ENCODE data around the gene HOMER2.
"Not testable (repeated sequence)": the region's sequence is repeated elsewhere in the genome, so short reads cannot be mapped to it uniquely, and the experiment has no call there.

Gene HOMER2

GRCh38 chr15:82923744-82924143, 28.8 kb downstream of the HOMER2 start:
- DNase-seq, result no peak

DNA sequence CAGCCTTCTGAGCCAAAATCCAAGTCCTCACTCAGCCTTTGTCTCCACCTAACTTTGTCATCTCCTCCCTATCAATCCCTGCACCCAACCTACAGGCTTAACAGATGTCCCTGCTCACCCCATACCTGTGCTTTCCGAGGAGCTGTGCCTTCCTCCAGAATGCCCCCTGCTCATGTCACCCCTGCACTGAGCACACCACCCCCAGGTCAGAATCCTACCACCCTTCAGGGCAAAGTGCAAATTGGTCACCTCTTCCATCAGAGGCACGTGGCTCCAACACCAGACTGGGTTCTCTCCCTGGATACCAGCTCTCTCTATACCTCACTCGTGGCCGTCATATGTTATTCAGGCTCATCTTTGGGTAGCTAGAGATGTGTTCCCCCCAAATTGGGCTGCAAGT, 29.8 kb downstream of the HOMER2 start:
- no peak for DNase-seq

DNA sequence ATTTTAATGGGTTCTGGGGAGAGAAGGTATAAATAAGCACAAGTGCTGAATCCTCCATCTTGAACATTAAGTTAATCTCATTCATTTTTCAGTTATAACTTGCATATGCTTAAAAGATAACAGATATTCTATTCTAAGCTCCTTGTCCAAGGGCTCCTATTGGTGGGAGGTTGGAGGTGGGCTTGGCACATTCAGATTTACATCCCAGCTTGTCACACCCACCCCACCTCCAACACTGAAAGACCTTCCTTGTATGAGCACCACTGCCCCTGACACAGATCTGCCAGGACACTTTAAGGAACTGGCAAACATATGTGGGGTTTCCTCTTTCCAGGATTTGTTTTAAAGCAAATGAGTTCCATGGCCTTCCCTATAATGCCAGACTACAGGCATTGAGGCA, 30.6 kb downstream of the HOMER2 start:
- DNase-seq, result no peak

GRCh38 chr15:82921242-82921641, 31.3 kb downstream of the HOMER2 start:
- no peak for DNase-seq

DNA sequence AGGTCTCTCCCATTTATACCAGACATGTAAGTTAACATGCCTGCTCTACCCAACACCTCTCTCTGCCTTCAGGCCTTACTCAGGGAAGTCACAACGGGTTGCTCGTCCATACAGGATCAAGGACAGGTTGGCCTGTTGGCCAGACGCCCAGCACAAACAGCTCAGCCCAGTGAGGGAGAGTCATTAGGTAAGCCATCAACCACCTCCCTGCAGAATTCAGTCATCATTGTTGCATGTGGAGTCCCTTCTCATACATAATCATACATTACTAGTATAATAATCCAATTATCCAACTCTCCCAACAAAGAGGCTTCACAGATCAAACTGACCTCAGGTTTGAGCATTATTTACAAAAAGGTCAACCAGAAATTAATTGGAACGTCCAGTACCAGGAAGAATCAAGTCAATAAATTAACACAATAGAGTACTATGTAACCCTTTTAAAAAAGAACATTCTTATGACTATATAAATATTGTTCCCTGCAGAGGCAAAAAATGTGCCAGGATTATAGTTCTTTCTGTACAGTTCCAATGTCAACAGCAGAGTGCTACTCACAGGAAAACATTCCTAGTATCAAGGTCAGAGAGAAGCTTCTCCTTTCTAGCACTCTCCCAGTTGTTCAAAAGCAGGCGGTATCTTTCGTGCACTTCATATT, 33.2 kb downstream of the HOMER2 start:
- no peak for DNase-seq

DNA sequence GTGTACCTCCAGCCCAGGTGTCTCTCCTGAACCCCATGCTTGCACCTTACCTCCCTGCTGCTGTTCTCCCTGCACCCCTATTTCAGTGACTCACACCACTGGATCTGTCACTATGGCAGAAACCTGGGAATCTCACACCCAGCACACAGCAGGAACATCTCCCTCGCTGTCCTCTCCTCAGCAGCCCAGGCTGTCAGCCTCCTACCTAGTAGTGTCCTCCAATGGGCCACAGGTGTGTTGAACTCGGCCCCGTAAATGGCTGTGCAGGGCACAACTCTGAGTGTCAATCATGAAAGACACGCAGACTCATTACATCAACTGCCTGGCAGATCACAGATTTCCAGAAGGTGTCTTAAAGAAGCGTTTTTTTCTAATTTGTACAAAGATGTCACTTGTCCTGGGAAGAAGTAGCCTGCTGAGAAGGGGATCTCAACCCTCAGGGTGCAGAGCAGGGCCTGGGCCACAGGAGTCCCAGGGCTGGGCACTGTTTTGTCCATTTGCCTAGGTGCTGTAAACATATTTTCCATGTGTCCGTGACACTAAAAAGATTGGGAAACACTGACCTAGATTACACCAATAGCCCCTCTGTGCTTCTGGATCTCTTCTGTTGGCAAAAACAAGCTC, 33.8 kb downstream of the HOMER2 start:
- DNase-seq, result no peak

- DNase-seq, result no peak
Observed at GRCh38 chr15:82918162-82918561, 34.4 kb downstream of the HOMER2 start.

- DNase-seq, result no peak
Observed at GRCh38 chr15:82917249-82917648, 35.3 kb downstream of the HOMER2 start.

GRCh38 chr15:82916161-82916952, 36.2 kb downstream of the HOMER2 start:
- no peak for DNase-seq

- DNase-seq, result no peak
Observed at GRCh38 chr15:82914396-82914795, 38.1 kb downstream of the HOMER2 start.

- DNase-seq, result no peak
Observed at GRCh38 chr15:82911458-82911857, 41.1 kb downstream of the HOMER2 start.

DNA sequence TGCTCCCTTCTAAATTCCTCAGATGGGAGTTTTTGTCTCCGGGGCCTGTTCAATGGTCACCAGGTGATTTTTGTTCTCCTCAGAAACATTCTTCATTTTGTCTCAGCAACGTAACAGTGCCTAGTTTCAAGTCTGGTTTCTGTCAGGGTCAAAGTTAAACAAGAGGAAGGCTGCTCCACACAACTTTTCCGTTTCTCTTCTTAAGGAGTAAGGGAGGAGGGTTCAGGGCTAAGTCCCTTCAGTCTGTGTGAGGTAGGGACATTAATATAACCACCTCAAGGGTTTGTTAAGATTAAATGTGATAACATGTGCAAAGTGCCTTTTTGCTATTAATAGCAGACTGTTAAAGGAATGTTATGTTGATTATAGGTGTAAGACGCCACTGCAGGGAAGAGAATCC, 41.8 kb downstream of the HOMER2 start:
- no peak for DNase-seq

DNA sequence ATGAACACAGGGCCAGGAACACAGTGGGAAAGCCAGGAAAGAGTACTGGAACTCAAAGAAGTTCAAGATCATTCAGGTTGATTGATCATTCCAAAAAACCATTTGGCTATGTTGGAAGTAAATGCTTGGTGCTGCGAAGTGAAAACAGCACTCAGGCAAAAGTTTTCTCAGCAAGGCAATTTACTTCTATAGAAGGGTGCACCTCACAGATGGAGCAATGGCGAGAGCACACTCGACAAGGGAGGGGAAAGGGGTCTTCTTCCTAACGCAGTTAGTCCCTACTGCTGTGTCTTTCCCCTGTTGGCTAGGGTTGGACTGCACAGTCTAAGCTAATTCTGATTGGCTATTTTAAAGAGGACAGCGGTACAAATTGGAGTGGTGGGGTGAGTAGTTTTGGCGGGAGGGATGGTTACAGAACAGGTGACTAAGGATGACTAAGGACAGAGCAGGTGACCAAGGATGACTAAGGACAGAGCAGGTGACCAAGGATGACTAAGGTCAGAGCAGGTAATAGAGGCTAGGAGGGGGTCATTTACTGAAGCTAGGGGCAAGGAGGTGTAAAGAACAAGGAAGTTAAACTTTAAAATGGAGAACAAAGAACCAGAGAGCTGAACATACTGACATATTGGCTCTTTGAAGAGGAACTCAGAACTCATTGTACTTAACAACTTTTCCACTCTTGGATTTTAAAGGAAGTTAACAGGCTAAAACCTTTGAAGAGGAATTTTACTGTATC, 43.3 kb downstream of the HOMER2 start:
- no peak for DNase-seq

DNA sequence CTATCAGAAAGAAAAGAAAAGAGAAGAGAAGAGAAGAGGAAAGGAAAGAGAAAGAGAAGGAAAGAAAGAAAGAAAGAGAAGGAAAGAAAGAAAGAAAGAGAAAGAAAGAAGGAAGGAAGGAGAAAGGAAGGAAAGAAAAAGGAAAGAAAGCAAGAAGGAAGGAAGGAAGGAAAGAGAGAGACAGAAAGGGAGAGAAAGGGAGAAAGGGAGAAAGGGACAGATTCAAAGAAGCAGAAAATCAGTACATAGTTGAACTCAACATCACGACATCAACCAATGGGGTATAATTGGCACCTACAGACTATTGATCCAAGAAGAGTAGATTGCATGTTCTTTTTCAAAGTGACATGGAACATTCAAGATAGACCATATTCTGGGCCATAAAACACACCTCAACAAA, 45.2 kb downstream of the HOMER2 start:
- DNase-seq, result no peak

- DNase-seq, result no peak
Observed at GRCh38 chr15:82904574-82904973, 47.9 kb downstream of the HOMER2 start.

DNA sequence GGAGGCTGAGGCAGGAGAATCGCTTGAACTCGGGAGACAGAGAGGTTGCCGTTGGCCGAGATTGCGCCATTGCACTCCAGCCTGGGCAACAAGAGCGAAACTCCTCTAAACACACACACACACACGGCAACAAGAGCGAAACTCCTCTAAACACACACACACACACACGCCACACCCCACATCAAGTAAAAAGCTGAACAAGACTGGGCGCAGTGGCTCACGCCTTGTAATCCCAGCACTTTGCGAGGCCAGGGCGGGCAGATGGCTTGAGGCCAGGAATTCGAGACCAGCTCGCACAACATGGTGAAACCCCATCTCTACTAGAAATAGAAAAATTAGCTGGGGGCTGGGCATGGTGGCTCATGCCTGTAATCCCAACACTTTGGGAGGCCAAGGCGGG, 49.0 kb downstream of the HOMER2 start:
- DNase-seq, result no peak

GRCh38 chr15:82901114-82901805, 51.3 kb downstream of the HOMER2 start:
- DNase-seq, result no peak

GRCh38 chr15:82900511-82901060, 51.9 kb downstream of the HOMER2 start:
- DNase-seq, result no peak

- DNase-seq, result no peak
Observed at GRCh38 chr15:82898961-82899360, 53.6 kb downstream of the HOMER2 start.

DNA sequence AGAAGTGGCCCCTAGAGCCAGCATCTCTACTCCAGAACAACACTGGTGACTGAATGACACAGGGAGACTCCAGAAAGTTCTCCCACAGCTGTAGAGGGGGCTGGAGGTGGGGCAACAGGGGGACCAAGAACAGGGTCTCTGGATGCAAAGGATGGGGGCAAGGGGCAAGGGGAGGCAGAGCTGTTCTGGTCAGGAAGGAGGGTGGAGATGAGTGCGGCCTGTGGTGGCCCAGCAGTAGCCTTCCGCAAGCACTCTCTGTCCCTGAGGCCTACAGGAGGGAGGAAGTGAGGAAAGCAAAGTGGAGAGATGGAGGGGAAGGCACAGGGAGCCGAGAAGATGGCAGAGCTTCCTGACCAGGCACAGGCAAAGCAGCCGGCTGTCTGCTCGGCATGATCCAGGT, 56.5 kb downstream of the HOMER2 start:
- no peak for DNase-seq

GRCh38 chr15:82894971-82895520, 57.5 kb downstream of the HOMER2 start:
- DNase-seq, result no peak

DNA sequence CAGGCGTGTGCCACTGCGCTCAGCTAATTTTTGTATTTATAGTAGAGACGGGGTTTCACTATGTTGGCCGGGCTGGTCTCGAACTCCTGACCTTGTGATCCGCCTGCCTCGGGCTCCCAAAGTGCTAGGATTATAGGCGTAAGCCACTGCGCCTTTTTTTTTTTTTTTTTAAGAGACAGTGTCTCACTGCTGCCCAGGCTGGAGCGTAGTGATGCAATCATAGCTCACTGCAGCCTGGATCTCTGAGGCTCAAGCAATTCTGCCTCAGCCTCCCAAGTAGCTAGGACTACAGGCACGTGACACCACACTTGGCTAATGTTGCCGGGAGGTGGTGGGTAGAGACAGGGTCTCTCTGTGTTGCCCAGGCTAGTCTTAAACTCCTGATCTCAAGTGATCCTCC, 59.0 kb downstream of the HOMER2 start:
- not testable (repeated sequence) for DNase-seq
